GM21381 (cell line): ENCODE data around the gene CNTNAP5.
"Not testable (repeated sequence)": the region's sequence is repeated elsewhere in the genome, so short reads cannot be mapped to it uniquely, and the experiment has no call there.

ENCODE experiments used
- ATAC-seq: cut with Tn5 transposase; IDR thresholded peaks from one replicate; pipeline ENCODE4 v1.9.1; 2021; ENCODE audit warnings: mild to moderate bottlenecking, moderate library complexity; ENCODE audit not compliant: unreplicated experiment

Gene CNTNAP5

DNA sequence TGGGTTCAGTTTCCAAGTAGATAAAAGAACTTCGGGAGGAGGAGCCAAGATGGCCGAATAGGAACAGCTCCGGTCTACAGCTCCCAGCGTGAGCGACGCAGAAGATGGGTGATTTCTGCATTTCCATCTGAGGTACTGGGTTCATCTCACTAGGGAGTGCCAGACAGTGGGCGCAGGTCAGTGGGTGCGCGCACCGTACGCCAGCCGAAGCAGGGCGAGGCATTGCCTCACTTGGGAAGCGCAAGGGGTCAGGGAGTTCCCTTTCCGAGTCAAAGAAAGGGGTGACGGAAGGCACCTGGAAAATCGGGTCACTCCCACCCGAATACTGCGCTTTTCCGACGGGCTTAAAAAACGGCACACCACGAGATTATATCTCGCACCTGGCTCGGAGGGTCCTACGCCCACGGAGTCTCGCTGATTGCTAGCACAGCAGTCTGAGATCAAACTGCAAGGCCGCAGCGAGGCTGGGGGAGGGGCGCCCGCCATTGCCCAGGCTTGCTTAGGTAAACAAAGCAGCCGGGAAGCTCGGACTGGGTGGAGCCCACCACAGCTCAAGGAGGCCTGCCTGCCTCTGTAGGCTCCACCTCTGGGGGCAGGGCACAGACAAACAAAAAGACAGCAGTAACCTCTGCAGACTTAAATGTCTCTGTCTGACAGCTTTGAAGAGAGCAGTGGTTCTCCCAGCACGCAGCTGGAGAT lies 382.9 kb downstream of the CNTNAP5 start:
- ATAC-seq, result not testable (repeated sequence)

DNA sequence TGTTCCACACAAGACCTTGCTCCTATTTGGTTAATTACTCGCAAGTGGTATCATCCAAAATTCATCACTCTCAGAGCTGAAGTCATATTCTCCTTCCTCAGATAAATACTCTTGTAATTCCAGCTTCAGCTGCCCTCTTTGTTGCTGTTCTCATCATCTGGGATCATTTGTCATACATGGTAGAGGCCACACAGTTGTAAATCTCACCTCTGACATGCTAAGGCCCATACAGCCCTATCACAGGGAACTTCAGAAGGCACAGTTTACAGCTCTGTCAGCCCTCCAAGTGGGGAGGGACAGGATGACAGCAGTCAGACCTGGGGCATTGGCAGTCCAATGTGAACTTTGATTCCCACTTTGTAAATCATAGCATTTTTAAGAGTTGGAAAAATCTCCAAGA lies 399.0 kb downstream of the CNTNAP5 start:
- no peak for ATAC-seq

DNA sequence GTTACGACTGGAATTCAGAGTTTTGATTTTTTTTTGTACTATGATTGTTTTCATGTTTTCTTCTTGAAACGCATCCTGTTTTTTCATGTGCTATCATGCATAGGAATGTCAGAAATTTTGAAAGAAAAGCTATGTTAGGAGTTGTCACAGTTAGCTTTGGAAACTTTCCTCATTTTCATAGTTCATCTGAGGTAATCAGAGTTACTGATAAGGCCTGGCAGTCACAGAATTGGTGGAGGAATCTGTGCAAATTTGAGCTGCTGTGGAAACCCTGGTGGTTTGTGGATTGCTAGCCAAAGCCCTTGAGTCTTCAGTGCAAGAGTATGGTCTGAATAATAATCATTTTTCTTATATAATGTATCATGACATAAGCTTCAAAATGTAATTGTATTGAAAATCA lies 401.0 kb downstream of the CNTNAP5 start:
- no peak for ATAC-seq

DNA sequence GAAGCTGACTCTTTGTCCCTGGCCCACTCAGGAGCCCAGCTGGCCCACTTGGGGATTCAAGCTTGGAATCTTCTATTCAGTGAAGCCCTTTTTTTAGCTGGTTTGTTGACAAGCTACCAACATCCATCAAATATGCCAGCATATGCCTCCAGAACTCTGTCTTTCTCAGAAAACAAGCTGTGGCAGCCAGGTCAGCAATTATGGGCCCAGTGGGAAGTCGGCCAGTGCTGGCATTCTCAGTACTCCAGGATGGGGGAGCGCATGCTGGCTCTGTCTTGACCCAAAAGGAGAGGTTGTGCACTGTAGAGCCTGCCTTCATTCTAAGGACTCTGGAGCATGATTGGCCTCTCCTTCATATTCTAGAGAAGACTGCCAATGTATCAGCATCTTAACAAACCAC lies 401.5 kb downstream of the CNTNAP5 start:
- ATAC-seq, result no peak

DNA sequence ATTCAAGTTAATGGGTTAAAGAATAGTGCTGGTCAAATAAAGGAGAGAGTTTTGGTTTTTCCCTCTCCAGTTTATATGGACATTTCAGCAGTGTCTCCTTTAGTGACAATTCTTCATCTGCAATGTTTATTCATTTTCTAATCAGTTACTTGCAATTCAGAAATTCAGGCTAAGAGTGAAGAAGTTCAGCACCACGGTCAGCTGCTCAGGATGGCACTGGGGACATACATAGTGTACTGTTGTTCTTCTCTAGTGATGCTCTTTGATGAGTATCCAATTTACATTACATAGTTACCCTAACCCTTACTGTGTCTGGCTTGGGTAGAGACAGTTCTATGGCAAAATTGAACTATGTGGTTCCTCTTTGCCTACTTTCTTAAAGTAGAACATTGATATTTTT lies 412.7 kb downstream of the CNTNAP5 start:
- ATAC-seq, result no peak

DNA sequence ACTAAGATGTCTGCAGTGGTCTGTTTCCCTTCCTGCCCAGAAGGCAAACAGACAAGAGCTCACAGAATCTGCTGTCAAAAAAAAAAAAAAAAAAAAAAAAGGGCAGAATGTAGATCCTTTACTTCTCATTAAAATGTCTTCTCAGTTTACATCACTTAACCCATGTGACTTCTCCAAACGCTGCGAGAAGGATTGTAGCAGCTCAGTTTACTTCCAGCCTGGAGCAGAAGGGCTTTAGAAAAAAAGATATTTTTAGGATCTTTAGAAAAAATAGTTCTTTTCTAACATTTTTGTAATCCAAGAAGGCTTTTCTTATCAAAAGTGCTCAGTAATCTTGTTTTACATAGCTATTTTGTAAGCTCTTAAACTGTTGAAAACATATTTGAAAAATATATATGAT lies 425.4 kb downstream of the CNTNAP5 start:
- ATAC-seq, result no peak

DNA sequence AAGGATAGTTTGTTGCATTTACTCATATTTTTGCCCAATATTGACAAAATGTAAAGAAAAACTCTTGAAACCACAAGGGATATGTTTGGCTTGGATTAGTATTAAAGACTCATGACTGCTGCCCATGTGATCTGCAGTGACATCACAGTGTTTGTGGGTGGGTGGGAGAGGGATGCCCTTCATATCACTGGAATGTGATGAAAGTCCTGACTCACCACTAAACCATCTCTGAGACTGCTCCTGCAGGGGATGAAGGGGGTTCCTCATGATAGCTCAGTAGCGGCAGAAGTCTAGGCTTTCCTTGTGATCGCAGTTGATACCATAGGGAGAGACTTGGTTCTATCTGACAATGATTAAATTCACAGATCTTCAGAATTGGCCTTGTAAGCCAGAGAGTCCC lies 451.2 kb downstream of the CNTNAP5 start:
- no peak for ATAC-seq

DNA sequence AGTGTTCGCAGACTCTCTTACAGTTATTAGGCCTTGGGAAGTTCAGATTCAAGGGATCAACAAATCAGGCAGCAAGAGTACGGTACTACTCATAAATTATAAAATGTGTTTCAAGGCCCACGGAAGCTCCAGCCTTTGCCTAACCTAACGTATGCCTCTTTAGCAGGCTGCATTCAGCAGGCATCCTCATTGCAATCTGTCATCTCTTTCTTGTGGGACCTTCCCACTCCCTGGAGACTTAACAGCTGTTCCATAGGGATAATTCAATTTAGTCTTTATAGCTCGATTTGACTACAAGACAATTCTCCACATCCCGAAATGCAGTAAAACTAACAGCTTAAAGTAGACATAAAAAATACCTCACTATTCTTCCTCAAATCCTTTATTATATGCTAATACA lies 453.7 kb downstream of the CNTNAP5 start:
- ATAC-seq, result no peak

DNA sequence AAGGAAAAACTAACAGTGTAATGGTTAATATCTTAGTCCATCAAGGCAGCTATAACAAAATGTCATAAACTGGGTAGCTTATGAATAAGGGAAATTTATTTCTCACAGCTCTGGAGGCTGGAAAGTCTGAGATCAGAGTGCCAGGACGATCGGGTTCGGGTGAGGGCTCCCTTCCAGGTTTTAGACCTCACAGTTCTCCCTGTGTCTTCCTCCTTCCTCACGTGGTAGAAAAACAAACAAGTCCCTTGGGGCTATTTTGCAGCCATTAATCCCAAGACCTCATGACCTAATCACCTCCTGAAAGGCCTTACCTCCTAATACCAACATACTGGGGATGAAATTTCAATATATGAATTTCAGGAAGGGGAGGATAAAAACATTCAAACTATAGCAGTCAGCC lies 455.9 kb downstream of the CNTNAP5 start:
- ATAC-seq, result no peak

DNA sequence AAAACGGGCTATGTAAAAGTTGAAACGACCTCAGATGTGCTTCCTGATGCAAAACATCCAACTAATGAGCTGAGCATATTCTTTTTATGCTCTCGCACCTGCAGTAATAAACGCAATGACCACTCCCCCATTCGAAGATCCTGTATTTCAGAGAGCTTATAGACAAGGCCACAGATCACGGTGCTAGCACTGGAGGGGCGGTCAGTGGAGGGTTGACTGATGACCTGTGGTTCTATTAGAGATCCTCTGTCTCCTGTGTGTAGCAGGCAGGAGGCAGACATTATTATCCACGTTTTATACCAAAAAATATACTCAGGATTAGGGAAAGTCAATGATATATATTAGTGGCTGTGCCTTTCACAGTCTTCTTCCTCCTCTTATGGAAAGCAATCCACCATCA lies 457.0 kb downstream of the CNTNAP5 start:
- ATAC-seq, result no peak

DNA sequence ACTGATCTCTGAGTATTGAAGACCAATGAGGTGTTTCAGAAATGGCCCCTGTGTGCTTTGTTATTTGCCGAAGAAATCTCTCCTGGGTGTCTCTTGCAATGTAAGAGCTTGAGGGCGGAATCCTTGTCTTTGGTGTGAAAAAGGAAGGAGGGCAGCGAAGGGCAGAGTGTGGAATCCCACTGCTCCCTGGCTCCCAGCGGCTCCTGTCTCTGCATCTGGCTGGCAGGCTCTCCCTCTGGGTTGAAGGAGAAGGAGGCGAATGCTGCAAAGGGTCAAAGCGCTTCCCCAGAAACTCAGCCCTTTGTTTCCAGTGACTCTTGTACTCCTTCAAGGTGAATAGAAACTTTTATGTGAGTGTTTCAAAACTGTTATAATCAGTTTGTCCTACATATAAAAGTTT lies 457.5 kb downstream of the CNTNAP5 start:
- no peak for ATAC-seq

DNA sequence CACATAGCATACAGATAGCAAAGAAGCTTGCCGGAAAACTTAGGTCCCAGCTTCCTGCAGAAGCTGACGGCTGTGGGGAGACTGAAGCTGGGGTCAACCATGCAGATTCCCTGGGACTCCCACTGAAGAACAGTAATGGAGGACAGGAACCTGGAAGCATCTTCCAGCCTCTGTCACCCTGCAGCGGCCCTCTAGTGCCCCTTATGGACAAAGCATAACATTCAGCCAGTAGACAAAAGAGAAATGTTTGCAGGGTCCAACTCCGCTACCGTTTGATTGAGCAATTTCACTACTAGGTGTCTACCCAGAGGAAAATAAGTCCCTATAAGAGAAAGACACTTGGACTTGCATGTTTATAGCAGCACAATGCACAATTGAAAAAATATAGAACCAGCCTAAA lies 460.6 kb downstream of the CNTNAP5 start:
- no peak for ATAC-seq

DNA sequence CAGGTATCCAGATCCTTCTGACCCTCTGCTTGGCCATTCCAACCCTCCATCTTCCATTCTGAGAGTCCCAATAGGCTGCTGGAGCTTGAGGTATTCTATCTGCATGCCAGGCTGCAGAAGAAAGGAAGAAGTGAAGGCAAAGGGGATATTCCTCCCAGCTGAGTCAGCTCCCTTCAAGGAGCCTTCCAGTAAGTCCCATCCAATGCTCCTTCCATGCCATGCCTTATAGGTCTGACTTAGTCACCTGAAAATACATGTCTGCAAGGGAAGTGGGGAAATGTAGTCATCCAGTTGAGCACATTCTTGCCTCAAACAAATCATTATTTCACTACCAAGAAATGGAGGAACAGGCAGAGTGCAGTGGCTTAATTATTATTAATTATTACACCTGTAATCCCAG lies 464.6 kb downstream of the CNTNAP5 start:
- ATAC-seq, result no peak

DNA sequence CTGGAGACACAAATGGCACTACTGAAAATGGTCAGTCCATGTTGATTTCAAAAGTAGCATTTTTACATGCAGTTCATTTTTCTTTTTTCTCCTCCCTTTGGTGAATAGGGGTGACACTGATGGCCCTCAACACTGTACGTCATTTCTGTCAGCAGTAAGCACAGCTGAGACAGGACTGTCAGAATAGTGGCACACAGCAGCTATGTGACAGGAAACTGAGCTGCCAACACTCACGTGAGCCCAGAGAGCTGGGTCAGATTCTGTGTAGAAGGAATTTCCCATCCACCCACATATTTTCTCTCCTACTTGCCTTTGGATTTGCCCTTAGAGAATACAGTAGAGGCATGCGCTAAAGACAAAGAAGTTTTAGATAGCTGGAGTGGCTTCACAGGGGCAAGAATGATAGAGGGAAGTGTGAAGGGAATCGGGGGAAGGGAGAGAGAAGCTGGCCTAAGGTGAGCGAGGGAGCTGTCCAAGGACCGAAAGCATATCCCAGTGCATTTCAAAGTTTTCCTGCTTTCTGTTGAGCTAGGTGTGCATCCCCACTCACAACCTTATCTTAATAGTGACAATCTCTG lies 476.6 kb downstream of the CNTNAP5 start:
- ATAC-seq, result no peak

DNA sequence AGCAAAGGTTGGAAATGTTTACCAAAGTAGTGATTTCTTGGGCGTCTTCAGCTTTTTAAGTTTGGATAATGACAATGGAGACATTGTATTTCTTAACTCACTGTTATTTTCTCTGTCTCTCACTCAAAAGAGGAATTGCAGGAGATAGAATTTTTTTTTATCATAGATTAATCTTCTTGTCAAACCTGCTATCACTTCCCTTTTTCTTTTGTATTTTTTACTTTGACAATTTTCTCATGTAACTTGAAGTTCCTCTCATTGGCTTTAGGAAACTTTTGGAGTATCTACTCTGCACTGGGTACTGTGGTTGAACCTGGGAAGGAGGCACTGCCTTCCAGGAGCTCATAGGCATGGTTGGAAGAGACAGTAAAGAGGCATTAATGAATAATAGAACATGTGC lies 489.1 kb downstream of the CNTNAP5 start:
- ATAC-seq, result no peak

DNA sequence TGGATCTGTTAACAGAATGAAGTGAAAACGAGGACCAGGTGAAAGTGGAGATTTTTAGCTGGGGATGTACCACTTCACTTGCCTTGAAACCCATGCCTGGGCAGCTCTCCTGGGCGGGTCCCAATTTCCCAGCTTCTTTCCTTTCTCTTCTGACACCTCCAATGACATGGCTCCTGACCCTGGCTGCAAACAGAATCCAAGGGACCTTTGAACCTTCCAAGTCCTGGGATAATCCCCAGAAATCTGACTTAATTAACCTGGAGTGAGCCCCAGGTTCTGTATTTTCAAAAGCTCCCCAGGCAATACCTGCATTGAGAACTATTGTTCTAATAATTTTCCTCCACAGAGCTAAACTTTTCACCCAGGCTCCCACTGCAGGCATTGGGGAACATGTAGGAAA lies 495.9 kb downstream of the CNTNAP5 start:
- ATAC-seq, result no peak

DNA sequence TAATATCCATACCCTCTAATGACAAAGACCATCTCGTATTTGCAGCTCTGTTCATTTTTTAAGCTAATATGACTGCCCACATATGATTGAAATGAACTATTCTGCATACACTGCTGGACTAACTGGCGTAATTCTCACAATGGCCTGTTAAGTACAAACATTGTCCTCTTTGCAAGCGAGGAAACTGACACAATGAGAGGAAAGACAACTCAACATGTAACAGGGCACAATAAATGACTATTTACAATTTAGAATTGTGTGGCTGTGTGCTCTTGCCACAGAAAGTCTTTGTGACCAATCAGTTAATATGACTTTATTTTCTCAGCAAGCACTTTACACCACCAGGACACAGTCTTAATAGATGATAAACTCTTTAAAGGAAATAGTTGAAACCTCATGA lies 498.0 kb downstream of the CNTNAP5 start:
- no peak for ATAC-seq

DNA sequence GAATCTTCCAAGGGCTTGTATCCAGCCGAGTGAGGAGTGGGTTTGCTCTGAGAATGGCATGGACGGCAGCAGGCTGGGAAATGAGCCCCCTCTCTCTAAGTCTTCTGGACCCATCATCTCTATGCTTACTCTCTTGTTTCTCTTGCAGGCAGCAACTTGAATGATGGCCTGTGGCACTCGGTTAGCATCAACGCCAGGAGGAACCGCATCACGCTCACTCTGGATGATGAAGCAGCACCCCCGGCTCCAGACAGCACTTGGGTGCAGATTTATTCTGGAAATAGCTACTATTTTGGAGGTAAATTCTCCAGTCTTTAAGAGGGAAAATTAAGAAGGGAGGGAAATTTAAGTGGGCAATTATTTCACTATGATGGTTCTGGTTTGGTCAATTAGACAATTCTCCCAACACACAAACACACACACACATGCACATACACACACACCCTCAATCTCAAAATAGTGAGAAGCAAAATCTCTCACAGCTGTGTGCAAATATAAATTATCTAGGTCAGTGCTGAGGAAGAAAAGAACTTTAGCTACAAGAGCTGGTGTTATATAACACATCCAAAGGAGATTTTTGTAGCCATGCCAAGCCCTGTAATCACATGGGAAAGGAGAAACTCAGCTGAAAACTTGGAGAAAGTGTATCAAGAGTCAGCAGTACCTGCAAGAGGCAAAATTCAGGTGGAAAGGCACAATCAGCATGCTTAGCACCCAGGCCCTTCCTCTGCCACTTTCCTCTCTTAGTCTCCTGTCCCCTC lies 499.2 kb downstream of the CNTNAP5 start:
- no peak for ATAC-seq

DNA sequence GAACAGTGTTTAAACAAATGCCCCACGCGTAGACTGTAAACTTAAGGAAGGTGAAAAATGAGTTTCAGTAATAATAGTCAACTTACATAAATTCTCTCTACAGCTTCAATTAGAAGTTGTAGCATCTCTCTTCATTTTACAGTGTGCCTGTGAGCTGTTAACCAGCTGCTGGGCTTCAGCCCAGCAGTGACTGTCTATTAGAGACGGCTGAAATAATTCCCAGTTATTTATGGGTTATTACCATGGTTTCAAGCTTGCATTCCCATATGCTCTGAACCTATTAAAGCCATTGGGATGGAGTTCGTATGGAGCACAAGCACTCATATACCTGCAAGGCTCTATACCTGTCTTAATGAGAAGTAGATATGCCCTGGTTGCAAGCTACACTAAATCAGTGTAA lies 501.1 kb downstream of the CNTNAP5 start:
- no peak for ATAC-seq

DNA sequence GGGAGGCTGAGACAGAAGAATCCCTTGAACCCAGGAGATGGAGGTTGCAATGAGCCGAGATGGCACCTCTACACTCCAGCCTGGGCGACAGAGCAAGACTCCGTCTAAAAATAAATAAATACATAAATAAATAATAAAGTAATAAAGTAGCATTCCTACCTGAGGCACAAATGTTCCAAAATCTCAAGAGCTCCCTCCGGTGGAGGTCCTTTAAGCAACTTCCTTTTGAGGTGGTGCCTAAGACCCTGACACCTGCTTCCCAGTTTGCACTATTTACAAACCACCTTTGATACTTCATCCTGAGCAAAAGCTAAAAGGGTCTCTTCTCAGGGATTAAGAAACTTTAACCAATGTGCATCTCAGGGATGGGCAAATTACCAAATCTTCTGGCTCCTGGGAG lies 505.1 kb downstream of the CNTNAP5 start:
- no peak for ATAC-seq

DNA sequence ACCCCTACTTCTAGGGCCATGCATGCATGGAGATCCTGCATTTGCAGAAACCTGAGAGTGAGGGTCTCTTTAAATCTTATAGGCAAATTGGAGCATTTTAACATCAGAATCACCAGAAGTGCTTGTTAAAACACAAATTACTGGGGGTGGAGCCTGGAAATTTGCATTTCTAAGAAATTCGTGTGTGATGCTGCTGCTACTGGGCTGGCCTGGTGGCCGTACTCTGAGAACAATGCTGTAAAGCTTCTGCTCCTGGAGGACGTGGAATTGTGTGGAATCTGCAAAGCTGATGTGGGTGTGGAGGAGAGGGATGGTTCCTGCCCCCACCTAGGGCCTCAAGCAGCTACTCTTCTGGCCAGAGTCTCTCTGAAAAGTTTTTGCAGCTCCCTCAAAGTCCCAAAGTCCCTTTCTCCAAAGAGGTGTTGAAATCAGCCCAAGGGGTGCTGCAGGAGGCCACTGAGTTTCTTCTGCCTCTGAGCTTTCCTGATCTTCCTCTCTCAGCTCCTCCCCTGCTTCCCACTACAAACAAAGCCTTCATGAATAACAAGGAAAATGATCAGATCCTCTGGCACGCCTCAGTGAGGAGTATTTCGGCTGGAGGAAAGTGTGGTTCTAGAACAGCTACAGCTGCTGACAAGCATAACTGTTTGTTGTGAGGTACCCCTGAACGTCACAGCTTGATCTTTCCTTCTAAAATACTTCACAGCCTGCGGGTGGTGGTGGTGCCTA lies 508.3 kb downstream of the CNTNAP5 start:
- no peak for ATAC-seq

DNA sequence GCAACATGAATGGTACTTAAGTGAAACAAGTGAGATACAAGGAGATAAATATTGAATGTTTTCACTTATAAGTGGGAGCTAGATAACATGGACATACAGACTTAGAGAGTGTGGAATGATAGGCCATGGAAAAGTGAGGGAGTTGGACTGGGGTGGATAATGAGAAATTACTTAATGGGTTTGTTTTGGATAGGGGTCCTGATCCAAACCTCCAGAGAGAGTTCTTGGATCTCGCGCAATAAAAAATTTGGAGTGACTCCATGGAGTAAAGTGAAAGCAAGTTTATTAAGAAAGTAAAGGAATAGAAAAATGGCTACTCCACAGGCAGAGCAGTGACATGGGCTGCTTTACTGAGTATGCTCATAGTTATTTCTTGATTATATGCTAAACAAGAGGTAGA lies 508.9 kb downstream of the CNTNAP5 start:
- ATAC-seq, result no peak
